GM12874 (cell line): ENCODE data around the gene SLC39A11.

Experiments used
- TF ChIP-seq, protein P1 (sequence below): IDR thresholded peaks from 2 replicates; pipeline ENCODE4 v1.5.1; 2011; ENCODE audit warnings: low read depth, mild to moderate bottlenecking, control low read depth, low read length, moderate library complexity; ENCODE audit not compliant: insufficient read depth

The SLC39A11 gene

DNA sequence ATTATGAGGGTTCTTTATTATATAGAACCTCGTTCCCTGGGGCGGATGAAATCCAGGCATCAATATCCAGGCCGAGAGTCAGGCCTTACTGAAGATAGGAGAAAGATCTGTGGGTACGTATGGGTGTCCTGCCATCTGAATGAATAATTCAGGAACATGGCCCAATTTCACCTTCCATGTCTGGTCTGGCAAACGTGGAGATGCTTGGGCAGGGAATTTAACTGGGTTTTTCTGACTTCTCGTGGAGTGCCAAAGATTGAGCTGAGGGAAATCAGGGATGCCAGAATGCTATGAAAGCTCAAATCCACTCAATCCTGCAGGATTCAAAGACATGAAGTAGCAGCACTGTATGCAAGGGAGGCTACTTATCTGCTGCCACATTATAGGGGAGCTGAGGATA is 302.8 kb downstream of the SLC39A11 start:
- TF ChIP-seq, protein P1, sequence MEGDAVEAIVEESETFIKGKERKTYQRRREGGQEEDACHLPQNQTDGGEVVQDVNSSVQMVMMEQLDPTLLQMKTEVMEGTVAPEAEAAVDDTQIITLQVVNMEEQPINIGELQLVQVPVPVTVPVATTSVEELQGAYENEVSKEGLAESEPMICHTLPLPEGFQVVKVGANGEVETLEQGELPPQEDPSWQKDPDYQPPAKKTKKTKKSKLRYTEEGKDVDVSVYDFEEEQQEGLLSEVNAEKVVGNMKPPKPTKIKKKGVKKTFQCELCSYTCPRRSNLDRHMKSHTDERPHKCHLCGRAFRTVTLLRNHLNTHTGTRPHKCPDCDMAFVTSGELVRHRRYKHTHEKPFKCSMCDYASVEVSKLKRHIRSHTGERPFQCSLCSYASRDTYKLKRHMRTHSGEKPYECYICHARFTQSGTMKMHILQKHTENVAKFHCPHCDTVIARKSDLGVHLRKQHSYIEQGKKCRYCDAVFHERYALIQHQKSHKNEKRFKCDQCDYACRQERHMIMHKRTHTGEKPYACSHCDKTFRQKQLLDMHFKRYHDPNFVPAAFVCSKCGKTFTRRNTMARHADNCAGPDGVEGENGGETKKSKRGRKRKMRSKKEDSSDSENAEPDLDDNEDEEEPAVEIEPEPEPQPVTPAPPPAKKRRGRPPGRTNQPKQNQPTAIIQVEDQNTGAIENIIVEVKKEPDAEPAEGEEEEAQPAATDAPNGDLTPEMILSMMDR = no peak

DNA sequence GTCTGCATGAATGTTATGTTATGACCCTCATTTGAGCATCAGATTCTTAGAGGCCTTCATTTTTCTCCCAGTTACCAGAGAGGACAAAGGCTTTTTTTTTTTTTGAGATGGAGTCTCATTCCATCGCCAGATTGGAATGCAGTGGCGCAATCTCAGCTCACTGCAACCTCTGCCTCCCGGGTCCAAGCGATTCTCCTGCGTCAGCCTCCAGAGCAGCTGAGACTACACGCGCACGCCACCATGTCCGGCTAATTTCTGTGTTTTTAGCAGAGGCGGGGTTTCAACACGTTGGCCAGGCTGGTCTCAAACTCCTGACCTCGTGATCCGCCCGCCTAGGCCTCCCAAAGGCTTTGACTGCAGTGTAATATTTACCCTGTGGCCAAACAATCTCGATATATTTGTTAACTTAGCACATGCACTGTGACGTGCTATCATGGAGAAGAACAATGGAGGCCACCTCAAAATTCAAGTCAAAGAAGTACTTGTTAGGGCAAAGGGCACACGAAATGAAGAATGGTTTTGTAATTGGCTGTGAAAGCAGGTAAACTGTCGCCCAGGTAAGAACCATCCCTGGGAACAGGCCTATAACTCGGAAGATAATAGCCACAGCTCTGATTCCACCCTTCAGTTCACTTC is 303.4 kb downstream of the SLC39A11 start:
- TF ChIP-seq, protein P1 = no peak

DNA sequence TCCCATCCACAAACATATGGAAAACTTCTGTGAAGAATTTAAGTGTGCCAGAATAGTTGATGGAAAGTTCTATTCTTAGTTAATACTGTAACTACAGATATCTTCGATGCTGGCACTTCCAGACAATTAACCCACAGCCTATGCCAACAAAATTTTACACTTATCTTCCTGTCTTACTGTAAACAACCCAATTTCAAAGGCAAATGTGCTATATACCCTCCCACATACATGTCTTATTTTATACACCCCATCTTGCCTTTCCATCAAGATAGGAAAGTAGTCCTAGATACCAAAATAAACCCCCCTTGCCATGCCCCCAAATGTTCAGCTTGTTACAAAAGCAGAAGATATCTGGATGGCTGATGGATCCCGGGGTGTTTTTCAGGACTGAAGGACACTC is 306.3 kb downstream of the SLC39A11 start:
- TF ChIP-seq, protein P1 = no peak

DNA sequence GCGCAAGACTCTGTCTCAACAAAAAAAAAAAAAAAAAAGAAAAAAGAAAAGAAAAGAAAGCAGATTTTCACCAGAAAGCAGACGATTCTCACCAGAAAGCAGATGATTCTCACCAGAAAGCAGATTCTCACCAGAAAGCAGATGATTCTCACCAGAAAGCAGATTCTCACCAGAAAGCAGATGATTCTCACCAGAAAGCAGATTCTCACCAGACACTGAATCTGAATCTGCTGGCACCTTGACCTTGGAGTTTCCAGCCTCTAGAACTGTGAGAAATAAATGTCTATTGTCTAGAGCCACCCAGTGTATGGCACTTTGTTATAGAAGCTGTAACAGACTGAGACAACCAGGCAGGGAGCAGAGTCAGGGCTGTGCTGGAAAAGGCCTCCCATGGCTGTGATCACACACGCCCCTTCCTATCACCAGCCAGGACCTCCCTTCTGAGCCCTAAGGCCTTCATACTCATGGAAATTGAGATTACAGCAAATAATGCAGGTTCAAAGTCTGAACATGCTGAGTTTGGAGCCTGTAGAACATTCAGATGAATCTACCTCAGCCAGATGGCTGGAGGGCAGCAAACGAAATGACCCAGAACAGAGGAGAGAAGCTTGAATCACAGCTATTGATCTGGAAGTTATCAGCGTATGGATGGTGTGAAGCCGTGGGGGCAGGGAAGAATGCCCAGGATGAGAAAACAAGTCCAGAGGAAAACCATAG is 309.3 kb downstream of the SLC39A11 start:
- TF ChIP-seq, protein P1 = no peak

DNA sequence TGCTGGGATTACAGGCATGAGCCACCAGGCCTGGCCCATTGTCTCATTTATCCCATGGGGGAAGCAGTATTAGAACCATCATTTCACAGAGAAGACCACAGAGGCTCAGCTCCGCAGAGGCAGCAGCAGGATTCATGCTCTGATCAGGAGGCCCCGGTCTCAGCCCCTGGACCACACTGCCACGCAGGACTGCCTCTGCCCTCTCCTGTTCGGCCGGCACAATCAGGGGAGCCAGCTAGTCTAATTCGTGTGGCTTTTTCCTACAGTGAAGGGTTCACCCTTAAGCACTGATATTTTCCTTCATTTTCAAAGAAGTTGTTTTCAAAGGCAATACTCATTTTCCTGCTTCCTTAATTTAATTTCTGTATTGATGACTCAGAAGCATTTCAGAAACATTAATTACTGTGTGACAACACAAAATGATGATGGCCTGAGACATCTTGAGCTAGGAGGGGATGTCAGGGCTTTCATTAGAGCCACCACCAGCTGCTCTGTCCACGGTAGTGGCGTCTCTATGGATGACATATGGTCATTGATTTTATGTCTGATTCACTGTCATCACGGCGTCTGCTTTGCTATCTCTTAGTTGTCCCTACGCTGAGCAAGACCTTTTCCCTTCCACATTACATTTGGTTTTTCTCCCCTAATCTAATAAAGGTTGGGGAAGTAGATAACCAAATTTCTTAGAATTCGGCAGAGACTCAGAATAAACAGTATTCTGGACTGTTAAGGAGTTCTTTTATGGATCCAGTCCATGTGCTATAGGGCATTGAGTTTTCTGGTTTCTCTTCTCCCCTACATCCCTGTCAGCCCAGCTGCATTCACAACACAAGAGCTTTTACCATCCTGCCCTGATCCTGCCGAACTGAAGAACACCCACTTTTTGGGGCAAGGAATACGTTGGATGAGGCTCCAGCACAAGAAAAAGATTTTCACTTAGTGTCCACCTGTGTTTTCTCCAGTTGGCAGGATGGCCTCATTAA is 314.0 kb downstream of the SLC39A11 start:
- TF ChIP-seq, protein P1 = no peak

DNA sequence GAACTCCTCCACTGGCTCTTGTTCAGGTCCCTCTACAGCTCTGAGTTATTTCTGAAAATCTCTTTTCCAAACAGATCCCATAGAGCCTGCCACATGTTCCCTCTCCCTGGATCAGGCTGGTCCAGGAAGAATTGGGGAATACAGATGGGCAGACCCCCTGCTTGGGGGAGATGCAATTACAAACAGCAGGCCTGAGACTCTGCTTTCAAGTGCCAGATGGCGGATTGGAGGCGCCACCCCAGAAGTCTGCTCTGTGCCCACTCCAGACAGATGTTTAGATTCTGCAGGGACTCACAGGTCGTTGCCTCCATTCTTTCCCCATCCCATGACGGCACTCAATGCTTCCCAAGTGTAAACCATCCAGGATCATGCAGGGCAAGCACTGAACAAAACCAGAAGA is 316.6 kb downstream of the SLC39A11 start:
- TF ChIP-seq, protein P1 = no peak

DNA sequence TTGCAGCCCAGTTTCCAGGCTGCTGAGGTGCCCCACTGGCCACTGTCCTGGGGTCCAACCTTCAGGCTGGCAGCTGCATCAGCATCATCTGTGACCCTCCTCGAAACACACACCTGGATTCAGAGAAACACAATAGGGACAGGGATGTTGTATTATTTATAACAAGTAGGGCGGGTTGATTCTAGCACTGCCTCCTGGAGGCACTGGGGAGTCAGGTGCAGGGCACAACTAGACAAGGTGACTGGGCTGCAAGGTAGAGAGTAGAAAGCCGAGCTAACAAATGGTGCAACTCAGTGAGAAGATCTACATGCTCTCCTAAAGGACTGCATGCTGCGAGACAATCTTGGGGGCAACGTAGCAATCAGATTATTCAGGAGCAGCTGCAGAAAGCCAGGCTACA is 317.3 kb downstream of the SLC39A11 start:
- TF ChIP-seq, protein P1 = no peak
